ENCODE results near the gene SEMA3F.
"Not testable (repeated sequence)": the region's sequence is repeated elsewhere in the genome, so short reads cannot be mapped to it uniquely, and the experiment has no call there.

The SEMA3F gene

DNA sequence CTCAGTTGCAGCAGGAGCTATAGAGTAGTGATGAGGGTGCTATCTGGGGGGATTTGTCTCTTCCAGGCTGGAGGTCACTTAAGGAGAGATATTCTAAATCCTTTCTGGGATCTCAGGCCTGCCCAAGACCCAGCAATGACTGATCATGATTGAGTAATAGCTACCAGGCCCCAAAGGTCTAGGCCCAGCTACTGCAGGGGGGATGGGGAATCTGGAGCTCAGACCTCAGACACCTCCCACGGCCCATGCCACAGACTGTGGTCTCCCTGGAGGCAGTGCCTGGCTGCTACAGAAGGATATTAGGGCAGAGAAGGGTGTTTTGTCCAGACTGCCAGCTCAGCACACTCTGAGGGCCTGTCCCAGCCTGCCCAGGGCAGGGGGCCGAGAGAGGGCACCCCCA, 56.8 kb downstream of the SEMA3F start:
- DNase-seq (ENCODE audit: low spot score): no peak

DNA sequence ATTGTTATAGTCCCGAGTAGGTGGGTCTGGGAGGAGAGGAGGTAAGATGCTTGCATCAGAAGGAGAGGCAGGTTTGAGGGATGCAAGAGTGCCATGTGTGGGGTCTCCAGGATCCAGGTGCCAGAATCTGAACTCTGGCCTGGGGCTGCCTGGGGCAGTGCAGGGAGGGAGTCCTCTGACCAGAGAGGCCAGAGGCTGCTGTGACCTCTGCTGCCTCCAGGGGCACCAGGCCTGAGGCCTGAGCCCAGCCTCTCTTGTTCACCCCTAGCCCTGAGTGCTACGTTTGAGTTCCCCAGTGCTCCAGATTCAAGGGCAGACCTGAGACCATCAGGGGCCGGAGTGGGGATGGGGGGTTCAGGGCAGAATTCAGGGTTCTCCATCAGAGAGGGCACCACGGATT, 57.4 kb downstream of the SEMA3F start:
- DNase-seq (ENCODE audit: low spot score): no peak

DNA sequence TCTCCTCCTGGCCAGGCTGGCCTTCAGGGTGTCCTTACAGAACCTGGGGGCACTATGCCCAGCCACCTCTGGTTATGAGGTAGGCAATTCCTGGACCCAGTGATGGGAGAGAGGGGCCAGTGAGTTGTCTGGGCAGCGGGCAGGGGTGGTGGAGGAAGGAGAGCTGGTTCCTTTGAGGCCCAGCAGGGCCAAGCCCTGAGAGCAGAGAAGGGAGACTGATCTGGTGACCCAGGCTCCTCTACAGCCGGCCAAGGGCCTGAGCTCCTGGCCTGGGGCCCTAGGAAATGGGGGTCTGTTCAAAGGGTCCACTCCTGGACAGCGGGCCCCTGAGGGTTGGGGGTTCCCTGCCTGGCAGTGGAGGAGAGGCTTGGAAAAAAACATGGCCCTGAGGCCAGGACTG, 57.8 kb downstream of the SEMA3F start:
- DNase-seq (ENCODE audit: low spot score): no peak

DNA sequence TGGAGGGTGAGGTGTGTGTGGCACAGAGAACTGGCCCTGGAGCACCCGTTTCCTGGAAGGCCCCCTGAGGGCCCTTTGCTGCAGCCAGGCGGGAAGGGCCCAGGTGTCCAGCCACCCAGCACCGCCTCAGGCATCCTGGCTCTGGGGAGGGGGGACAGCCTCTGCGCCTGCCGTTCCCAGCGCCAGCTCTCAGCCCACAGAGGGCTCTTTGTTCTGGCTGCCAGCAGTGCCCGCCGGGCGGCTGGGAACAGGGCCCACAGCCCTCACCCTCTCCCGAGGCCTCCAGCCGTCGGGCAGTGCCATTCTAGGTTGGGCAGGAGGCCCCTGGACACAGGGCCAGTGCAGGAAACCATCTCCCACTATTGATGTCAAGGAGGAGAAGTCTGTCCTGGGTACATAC, 58.2 kb downstream of the SEMA3F start:
- no peak for DNase-seq (ENCODE audit: low spot score)

DNA sequence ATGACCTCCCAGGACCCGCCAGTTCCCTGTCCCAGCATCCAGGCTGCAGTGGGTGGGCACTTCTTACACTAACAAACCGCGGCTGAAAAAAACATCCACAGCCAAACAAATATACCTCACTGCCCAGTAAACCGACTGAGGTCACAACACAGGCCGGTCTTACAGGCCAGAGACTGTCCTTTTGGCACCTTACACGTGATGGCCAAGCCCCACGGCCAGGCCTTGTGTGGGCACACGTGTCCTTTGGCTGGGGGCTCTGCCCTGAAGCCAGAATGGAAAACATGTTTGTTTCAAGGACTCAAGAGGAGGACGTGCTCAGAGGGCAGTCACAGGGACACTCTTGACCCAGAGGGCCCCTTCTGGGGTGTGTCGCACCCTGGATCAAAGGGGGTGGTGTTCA, 59.7 kb downstream of the SEMA3F start:
- DNase-seq (ENCODE audit: low spot score): no peak

DNA sequence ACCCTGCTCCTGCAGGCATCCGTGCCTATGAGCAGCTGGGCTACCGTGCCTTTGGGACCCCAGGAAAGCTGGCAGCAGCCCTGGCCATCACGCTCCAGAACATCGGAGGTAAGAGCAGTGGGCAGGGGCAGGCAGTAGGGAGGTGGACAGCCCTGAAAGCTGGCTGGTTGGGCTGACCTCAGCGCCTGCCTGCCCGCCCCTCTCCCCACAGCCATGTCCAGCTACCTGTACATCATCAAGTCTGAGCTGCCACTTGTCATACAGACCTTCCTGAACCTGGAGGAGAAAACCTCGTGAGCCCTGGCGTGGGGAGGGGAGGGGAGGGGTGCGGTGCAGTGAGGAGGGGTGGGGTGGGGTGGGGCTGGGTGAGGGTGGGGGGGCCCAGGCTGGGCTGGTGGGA, 60.4 kb downstream of the SEMA3F start:
- no peak for DNase-seq (ENCODE audit: low spot score)

DNA sequence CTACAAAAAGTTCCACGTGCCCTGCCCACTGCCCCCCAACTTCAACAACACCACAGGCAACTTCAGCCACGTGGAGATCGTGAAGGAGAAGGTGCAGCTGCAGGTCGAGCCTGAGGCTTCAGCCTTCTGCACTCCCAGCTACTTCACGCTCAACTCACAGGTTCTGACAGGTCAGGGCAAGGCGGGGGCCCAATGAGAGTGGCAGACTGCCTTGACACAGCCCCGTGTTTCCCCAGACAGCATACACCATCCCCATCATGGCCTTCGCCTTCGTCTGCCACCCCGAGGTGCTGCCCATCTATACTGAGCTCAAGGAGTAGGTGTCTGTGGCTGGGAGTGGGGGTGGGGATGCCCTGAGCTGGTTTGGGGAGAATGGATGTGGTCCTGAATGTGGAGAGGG, 62.6 kb downstream of the SEMA3F start:
- no peak for DNase-seq (ENCODE audit: low spot score)

DNA sequence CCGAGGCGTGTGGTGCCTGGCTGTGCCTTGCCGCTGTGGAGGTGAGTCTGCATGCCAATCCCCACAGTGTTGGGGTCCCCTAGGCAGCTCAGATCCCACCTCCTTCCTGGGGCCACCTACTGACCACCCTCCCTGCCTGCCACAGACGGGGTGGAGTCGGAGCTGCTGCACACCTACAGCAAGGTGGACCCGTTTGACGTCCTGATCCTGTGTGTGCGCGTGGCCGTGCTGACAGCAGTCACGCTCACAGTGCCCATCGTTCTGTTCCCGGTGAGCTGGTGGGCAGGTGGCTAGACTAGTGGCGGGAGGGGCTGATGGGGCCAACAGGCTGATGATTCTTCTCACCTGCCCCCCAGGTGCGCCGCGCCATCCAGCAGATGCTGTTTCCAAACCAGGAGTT, 63.3 kb downstream of the SEMA3F start:
- no peak for DNase-seq (ENCODE audit: low spot score)

DNA sequence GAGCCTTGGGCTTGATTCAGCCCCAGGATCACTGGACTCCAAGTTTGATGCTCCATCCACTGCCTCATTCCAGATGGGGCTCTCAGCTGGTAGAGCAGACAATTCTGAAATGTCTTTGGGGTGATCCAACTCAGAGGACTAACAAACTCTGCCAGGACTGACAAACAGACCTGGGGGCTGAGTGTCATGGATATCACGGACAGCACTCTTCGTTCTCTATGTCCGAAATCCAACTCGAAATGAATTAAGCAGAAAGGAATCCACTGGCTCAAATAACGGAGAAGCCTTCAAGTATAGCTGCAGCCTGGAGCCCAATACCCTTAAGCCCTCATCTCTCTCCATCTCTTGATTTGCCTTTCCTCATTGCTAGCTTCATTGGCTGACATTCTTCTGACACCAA, 64.2 kb downstream of the SEMA3F start:
- no peak for DNase-seq (ENCODE audit: low spot score)

DNA sequence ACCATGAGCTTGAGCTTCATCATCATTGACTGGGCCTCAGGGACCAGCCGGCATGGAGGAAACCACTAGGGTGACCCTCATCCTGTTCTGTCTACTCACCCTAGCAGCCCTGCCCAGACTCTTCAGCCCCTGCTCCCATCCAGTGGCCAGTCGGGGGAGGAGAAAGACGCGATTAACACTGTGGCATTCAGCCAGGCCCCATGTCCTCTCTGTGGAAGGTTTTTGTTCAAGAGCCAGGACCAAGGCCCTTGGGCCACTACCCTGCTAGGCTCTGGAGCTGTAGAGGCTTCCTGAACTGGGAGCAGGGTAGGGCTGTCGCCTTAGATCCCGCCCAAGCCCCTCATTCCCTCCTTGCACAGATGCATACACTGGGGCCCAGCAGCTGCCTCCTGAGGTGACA, 65.0 kb downstream of the SEMA3F start:
- no peak for DNase-seq (ENCODE audit: low spot score)

DNA sequence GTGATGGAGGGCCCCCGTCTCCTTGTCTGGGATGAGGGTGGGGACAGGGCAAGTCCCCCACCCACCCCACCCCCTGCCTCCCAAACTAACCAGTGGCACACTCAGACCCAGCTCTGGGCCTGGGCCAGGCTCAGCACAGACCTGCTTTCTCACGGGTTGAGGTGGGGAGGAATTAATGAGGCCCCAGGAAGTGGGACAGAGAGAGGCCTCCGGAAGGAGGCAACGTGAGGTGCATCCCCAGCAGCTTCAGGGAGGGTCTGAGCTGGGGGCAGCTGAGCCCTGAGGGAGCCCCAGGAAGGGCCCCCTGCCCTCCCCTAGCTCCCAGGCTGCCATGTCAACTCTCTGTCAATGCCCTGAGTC, 65.9 kb downstream of the SEMA3F start:
- DNase-seq (ENCODE audit: low spot score): no peak

DNA sequence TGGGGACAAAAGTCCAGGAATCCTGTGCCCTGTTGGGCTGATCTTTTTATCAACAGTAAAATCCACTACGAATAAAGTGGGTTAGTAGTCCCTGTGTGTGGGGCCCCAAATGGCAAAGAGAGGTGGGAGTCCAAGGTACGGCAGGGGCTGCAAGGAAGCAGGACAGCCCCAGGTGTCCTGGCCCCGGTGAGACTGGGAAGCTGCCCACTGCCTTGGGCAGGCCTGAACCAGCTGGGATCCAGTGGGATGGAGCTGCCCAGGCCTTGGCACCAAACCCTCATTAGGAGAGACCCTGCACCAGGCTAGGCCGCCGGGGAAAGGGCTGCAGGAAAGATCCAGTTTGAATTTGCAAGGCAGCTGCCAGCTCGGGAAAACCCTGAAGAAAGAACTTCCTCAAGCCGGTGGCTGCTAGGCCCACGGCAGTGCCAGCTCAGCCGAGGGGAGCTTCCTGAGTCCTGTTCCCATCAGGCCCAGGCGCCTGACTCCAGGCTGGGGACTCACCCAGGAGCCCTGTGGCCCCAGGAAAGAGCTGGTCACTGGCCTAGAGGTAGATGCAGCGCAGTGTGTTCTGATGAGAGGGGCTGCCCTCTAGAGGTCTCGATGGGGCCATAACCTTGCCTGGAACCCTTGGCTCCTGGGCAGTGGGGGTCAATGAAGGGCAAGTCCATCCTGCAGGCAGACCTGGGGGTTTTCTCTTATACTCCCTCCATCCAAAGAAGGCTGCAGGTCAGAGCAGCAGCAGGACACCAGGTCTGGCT, 66.5 kb downstream of the SEMA3F start:
- peak; percentile 54 for DNase-seq (ENCODE audit: low spot score)

DNA sequence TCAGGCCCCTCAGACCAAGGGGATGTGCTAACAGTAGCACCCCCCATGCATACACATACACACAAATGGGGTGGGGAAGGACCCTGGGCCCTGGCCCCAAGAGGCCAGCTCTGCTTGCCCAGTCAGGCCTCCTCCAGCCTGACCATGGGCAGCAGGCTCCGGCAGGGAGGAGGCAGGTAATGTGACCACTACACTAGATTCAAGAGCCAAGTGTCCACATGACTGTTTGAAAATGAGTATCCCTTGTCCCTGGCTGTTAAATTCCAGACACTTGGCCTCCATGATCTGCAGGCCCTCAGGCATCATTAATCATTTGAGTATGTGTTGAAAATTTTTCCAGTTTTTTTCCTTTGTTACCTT, 67.0 kb downstream of the SEMA3F start:
- no peak for DNase-seq (ENCODE audit: low spot score)

DNA sequence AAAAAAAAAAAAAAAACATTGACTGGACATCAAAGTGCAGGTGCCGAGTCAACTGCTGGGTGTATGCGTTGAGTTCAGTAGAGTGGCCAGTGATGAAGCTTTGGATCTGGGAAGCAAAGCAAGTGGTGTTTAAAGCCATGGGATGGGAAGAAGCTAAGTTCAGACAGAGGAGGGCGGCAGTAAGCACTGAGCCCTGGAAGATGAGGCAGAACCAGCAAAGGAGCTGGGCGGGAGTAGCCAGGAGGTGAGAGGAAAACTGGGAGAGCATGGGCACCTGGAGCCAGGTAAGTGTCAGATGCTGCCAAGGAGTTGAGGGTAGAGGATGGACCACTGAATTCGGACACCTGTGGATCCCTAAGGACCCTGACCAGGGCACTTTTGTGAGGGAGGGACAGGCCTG, 69.5 kb downstream of the SEMA3F start:
- no peak for DNase-seq (ENCODE audit: low spot score)

DNA sequence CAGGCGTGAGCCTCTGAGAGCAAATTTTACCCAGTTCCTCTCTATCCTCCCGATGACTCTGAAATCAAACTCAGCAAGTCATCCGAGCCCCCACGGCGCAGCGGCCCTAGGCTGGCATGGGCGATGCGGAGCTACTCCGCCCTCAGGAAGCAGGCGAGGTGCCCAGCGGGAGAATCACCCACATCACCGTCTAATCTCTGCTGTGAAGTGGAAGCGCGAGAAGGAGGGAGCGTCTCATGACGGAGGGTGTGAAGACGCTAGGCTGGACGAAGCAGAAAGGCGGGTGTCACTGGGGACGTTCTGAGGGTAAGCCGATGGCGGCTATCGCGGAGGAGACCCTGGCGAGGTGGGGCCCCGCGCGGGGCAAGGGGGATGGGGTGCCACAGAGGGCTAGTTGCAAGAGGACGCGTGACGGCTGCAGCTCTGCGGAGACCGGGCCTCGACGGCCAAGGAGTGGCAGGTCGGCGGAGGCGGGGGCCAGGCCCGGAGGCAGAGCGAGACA, 71.8 kb downstream of the SEMA3F start:
- DNase-seq (ENCODE audit: low spot score): no peak

DNA sequence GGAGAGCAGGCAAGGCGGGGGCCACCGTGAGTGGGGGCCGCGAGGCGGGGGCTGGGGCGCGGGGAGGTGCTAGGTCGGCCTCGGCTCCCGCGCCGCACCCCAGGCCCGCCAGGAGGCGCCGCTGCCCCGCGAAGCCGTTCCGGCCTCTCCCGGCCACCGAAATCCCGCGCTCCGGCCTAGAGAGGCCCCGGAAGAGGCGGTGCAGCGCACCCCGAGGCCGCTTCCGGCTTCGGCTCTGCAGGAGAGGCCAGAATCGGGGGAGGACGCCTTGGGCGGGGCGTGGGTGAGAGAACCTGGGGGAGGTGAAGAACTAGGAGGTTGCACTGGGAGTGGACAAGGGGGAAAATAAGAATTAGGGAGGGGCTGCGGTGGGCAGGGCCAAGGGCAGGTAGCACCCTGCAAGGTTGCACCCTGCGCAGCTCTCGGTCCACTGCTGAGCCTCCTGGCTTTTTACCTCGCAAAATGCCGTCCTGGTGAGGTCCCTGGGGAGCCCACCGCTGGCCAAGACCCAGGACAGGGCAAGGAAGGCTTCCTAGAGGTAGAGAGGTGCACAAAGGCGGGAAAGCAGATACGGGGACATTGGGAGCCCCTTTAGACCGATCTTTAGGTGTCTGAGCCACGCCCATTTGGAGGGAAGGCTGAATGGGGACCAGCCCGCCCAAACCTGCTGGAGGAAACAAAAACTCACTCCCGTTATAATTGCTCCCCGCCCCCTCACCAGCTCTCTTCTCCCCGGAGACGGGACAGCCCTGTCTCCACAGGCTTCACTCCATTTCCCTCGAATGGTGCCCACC, 72.5 kb downstream of the SEMA3F start:
- DNase-seq (ENCODE audit: low spot score): peak; percentile 93

DNA sequence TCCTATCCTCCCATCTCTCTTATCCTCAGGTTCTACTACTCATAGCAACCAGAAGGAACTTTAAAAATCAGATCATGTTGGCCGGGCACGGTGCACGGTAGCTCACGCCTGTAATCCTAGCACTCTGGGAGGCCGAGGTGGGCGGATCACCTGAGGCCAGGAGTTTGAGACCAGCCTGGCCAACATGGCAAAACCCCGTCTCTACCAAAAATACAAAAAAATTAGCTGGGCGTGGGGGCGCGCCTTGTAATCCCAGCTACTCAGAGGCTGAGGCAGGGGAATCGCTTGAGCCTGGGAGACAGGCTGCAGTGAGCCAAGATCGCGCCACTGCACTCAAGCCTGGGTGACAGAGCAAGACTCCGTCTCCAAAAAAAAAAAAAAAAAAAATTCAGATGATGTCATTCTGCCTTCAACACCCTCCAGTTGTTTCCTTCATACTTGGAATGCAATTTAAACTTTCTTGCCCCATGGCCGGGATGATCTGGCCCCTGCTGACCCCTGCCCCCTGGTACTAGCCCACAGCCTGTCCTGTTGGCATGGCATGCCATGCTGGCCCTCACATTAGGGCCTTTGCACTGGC, 73.2 kb downstream of the SEMA3F start:
- DNase-seq (ENCODE audit: low spot score): not testable (repeated sequence)

DNA sequence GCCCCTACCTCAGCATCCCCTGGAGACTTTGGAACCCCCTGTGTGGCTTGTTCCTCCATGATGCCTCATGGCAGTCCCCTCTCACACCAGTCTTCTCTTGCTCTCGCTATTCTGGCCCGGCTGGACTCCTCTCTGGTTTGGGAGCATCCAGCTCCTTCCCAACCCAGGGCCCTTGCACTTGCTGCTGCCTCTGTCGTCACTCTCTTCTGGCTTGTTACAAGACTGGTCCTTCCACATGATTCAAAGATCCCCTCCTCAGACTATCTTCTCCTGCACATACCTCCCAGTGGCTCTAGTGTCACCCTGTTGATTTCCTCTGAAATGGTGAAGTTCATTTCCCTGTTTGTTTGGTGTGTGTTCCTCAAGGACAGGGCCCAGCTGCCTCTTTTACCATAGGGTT, 74.4 kb downstream of the SEMA3F start:
- no peak for DNase-seq (ENCODE audit: low spot score)

DNA sequence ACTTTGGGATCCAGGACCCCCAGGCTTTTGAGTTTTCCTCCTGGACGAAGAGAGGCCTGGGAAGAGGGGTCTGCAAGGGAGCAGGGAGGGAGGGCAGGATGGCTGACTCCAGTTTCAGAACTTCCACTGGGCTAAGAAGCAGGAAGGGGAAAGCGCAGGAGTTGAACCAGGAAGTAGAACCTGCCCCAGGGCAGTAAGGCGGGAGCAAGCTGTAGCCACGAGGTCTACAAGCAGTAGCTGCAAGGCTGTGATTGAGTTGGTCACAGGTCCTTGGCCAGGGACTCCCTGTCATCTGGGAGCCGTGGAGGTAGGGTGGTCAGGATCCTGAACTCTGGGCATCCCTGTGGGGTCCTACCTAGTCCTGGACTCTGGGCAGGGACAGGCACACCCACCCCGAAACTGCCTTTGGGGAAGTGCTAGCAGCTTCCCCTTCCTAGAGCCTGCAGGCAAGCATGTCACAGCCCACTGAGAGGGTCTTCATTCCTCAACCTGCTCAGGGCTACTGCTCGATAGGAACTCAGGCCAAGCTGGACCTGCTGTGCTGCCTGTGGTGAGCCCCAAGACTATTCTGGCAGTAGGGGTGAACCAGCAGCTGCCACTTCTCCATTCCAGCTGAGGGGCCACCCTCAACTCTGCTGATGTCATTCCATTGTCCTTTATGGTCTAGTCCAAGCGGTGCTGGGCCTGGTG, 75.1 kb downstream of the SEMA3F start:
- no peak for DNase-seq (ENCODE audit: low spot score)

DNA sequence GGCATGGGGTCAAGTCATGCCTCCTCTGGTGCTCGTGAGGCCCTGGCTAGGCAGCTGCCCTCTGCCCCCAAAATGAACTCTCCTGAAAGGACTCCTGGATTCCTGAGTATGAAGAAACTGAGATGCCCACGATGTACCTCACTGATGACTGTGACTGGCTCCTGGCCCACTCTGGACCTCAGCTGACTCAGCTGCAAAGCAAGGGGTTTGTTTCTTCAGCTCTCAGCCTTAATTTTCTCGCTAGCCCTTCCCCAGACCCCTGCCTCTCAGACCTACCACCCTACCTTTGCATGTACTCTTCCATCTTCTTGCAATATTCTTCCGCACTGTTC, 75.6 kb downstream of the SEMA3F start:
- no peak for DNase-seq (ENCODE audit: low spot score)

DNA sequence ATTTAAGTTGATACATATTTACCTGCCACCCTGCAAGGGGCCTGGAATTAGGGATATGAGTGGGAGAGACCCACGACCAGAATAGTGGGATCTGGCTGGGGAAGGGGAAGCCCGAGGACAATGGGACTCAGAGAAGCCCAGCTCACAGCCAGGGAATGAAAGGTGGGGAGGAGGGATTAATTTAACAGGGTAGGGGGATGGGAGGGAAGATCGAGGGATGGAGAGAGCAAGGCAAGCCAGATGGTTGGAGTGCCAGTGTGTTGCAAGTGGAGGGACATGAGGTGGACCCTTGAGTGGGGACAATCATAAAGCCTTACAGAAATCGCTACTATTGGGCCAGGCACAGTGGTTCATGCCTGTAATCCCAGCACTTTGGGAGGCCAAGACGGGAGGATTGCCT, 76.5 kb downstream of the SEMA3F start:
- DNase-seq (ENCODE audit: low spot score): no peak

DNA sequence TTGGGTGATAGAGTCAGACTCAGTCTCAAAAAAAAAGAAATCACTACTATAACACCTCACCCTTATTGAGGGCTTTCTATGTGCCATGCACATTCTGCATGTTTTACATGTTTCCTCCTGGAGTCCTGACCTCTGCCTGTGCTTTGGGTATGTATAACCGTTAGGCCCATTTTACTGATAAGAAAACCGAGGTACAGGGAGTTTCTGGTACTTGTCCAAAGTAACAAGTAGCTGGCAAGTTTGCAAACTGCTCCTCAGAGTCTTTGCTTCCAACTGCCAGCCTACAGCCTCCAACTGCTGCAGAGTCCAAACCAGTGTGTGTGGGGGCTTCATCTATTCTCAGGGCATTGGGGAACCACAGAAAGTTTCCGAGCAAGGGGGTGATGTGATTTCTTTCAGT, 77.2 kb downstream of the SEMA3F start:
- DNase-seq (ENCODE audit: low spot score): no peak

DNA sequence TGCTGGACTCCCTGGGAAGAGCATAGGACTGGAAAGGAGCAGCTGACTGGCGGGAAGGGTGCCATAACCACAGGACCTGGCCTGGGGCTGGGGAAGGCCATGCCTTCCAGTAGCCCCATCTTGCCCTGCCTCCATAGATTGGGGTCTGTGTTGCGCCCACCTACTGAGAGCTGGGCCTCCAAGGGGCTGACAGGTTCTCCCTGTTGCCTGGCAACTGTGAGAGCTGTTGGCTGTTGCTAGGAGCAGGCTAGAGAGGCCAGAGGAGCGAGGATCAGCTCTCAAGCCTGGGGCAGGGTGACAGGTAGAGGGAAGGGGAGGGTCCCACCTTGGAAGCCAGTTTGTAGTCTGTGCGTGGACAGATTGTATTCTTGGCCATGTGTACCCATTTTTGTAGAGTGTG, 78.1 kb downstream of the SEMA3F start:
- DNase-seq (ENCODE audit: low spot score): no peak

All from HuH-7.5 (cell line).